ENCODE results near the gene UVRAG.

- TF ChIP-seq, protein P1, sequence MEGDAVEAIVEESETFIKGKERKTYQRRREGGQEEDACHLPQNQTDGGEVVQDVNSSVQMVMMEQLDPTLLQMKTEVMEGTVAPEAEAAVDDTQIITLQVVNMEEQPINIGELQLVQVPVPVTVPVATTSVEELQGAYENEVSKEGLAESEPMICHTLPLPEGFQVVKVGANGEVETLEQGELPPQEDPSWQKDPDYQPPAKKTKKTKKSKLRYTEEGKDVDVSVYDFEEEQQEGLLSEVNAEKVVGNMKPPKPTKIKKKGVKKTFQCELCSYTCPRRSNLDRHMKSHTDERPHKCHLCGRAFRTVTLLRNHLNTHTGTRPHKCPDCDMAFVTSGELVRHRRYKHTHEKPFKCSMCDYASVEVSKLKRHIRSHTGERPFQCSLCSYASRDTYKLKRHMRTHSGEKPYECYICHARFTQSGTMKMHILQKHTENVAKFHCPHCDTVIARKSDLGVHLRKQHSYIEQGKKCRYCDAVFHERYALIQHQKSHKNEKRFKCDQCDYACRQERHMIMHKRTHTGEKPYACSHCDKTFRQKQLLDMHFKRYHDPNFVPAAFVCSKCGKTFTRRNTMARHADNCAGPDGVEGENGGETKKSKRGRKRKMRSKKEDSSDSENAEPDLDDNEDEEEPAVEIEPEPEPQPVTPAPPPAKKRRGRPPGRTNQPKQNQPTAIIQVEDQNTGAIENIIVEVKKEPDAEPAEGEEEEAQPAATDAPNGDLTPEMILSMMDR (IDR thresholded peaks at IDR 0.05) = no peak
- no peak for TF ChIP-seq POLR2A (IDR thresholded peaks at IDR 0.05)
Measured at GRCh38 chr11:75786101-75786736, 28.8 kb upstream of the UVRAG start.
